H1 (cell line): ENCODE data around the gene IKZF1. TPM values are rescaled to one million over a fixed set of nuclear protein-coding genes. Genes with fewer than 3 reads are reported as not detected.

Experiments
- BCL11A ChIP-seq, 2 experiments: IDR thresholded peaks; one replicate each; pipeline ENCODE4 v1.6.1; 2011; ENCODE audit warnings: low read depth in 2 of 2, low read length in 2 of 2, mild to moderate bottlenecking in 2 of 2
- CHD7 ChIP-seq: fragments of 300-600 bp; sonication (generic); IDR thresholded peaks from 2 replicates; pipeline ENCODE4 v1.7.1; 2012; ENCODE audit warnings: low read length, moderate library complexity, mild to moderate bottlenecking, inconsistent platforms; ENCODE audit not compliant: insufficient replicate concordance
- CTCF ChIP-seq, 3 experiments: IDR thresholded peaks; 1 replicate in 2 of 3; 2 replicates in 1 of 3; pipeline versions ENCODE4 v1.5.1 to v1.6.1; 2011; ENCODE audit warnings: low read length in 3 of 3, mild to moderate bottlenecking in 3 of 3, inconsistent platforms in 2 of 3, low read depth in 1 of 3, moderate library complexity in 1 of 3; ENCODE audit not compliant: insufficient read depth in 1 of 3; ENCODE audit errors: control extremely low read depth in 1 of 3
- GTF2F1 ChIP-seq: IDR thresholded peaks from 2 replicates; pipeline ENCODE4 v1.6.1; 2012; ENCODE audit warnings: low read depth, low read length, improper control_type of control experiment, borderline replicate concordance
- polyA plus RNA-seq, 7 experiments: library from polyadenylated mRNA; depleted of rRNA in 3 of 7; stranded (reverse) in 5 of 7; unstranded in 2 of 7; fragments of >200 nt in 5 of 7; fragments of 200-250 nt in 2 of 7; gene quantifications; 1 replicate in 5 of 7; 2 replicates in 1 of 7; 4 replicates in 1 of 7; pipeline versions ENCODE4 v1.2.1 to v1.2.3, GENCODE V29; 2011 to 2013; ENCODE audit warnings: missing spikeins in 2 of 7, mixed read lengths in 2 of 7
- total RNA-seq: library from RNA; stranded (reverse); fragmentation: NEBNext Ultra II Directional; extraction: Animal tissue kit (Norgen Biotek cat#: 25700); gene quantifications from 2 replicates; pipeline ENCODE4 v1.2.1, GENCODE V29; 2021

The IKZF1 gene
- total and polyA plus RNA-seq, 2 of the 8 experiments (the other 6 are each of a cell fraction or from before 2014, with no cell fraction given), result 0.74 to 1.5 TPM

- TF ChIP-seq CHD7 (no peak), BCL11A (IDR thresholded peaks at IDR 0.05; ENCODE audit: low read depth in 2 of 2, low read length in 2 of 2) (no peak), CTCF (IDR thresholded peaks at IDR 0.05; ENCODE audit: control extremely low read depth in 1 of 3, insufficient read depth in 1 of 3, low read depth in 1 of 3, low read length in 3 of 3) (no peak), GTF2F1 (no peak)
Observed at GRCh38 chr7:50352282-50352681, 47.8 kb downstream of the IKZF1 start (continued).
